IMR-90 (cell line): ENCODE data around the gene TMEM145. TPM values are rescaled to one million over a fixed set of nuclear protein-coding genes. Genes with fewer than 3 reads are reported as not detected.

Source experiments
- ATAC-seq: fragments of 200-7000 bp; cut with Tn5 transposase; 2 replicates; pipeline ENCODE4 v1.9.1; 2020; ENCODE audit warnings: low read depth, mild to moderate bottlenecking, moderate library complexity
- BruUV-seq: library from RNA; stranded (reverse); fragments of 400-500 nt; replicated peaks from 2 replicates; lab custom pipeline; 2021; lab: Mats Ljungman, UMichigan
- CTCF ChIA-PET: fragments of 300-600 bp; formaldehyde crosslinking; extraction: SDS; loops from one replicate; lab custom pipeline; 2021; ENCODE audit warnings: antibody characterized with exemption; lab: Yijun Ruan, JAX
- POLR2A ChIA-PET: fragments of 300-600 bp; sonication (Branson Sonifier 250); formaldehyde crosslinking; loops from one replicate; lab custom pipeline; 2022; ENCODE audit warnings: antibody characterized with exemption; ENCODE audit not compliant: unreplicated experiment; lab: Charles Lee
- DNase-seq: peaks from one replicate; pipeline ENCODE4 v3.0.0; 2013
- H2AFZ ChIP-seq: replicated peaks from 2 replicates; pipeline ENCODE3; 2013; ENCODE audit warnings: low read length, mild to moderate bottlenecking; ENCODE audit not compliant: poor library complexity
- H2AK5ac ChIP-seq: 2 replicates; pipeline ENCODE4 v1.6.1; 2013; ENCODE audit warnings: low read depth, low read length, inconsistent platforms
- H2AK9ac ChIP-seq: replicated peaks from 2 replicates; pipeline ENCODE3; 2013; ENCODE audit warnings: mild to moderate bottlenecking, low read depth, low read length, moderate library complexity; ENCODE audit not compliant: poor library complexity
- H2BK120ac ChIP-seq: 2 replicates; pipeline ENCODE4 v1.6.1; 2013; ENCODE audit warnings: low read depth, low read length, inconsistent platforms
- H2BK15ac ChIP-seq: 3 replicates; pipeline ENCODE4 v1.6.1; 2013; ENCODE audit warnings: low read depth, low read length, inconsistent platforms
- H2BK20ac ChIP-seq: 2 replicates; pipeline ENCODE4 v1.6.1; 2013; ENCODE audit warnings: low read depth, mild to moderate bottlenecking, inconsistent platforms, low read length, moderate library complexity
- H2BK5ac ChIP-seq: 2 replicates; pipeline ENCODE4 v1.6.1; 2013; ENCODE audit warnings: mild to moderate bottlenecking, low read depth, low read length, inconsistent platforms; ENCODE audit not compliant: poor library complexity, severe bottlenecking
- H3K14ac ChIP-seq: replicated peaks from 2 replicates; pipeline ENCODE4 v1.6.1; 2013; ENCODE audit warnings: low read depth, low read length, inconsistent platforms
- H3K18ac ChIP-seq: 2 replicates; pipeline ENCODE4 v1.6.1; 2013; ENCODE audit warnings: low read depth, low read length, control low read depth
- H3K23ac ChIP-seq: 2 replicates; pipeline ENCODE4 v1.6.1; 2013; ENCODE audit warnings: low read depth, low read length, inconsistent platforms
- H3K27ac ChIP-seq: 2 replicates; pipeline ENCODE4 v1.5.1; 2013; ENCODE audit warnings: mild to moderate bottlenecking, control low read depth, low read length; ENCODE audit not compliant: insufficient read depth
- H3K27me3 ChIP-seq: 2 replicates; pipeline ENCODE4 v1.6.1; 2013; ENCODE audit warnings: low read length; ENCODE audit not compliant: control insufficient read depth, insufficient read depth
- H3K36me3 ChIP-seq: 2 replicates; pipeline ENCODE4 v1.6.1; 2013; ENCODE audit warnings: low read length, mixed read lengths; ENCODE audit not compliant: control insufficient read depth, insufficient read depth
- H3K4ac ChIP-seq: 2 replicates; pipeline ENCODE4 v1.6.1; 2013; ENCODE audit warnings: low read depth, low read length, inconsistent platforms
- H3K4me1 ChIP-seq: 2 replicates; pipeline ENCODE4 v1.6.1; 2013; ENCODE audit warnings: low read length, mixed read lengths; ENCODE audit not compliant: control insufficient read depth, insufficient read depth
- H3K4me2 ChIP-seq: 2 replicates; pipeline ENCODE4 v1.6.1; 2013; ENCODE audit warnings: low read depth, mild to moderate bottlenecking, control low read depth, low read length, moderate library complexity
- H3K4me3 ChIP-seq: 2 replicates; pipeline ENCODE4 v1.5.1; 2013; ENCODE audit warnings: low read depth, mild to moderate bottlenecking, control low read depth, low read length, moderate library complexity; ENCODE audit not compliant: insufficient read depth
- H3K56ac ChIP-seq: 2 replicates; pipeline ENCODE4 v1.6.1; 2013; ENCODE audit warnings: low read length, inconsistent platforms; ENCODE audit not compliant: insufficient read depth; ENCODE audit errors: extremely low read depth
- H3K79me1 ChIP-seq, 2 experiments: 2 replicates each; pipeline ENCODE4 v1.6.1; 2013; ENCODE audit warnings: low read length in 2 of 2, inconsistent platforms in 1 of 2, low read depth in 1 of 2
- H3K9ac ChIP-seq: 2 replicates; pipeline ENCODE4 v1.6.1; 2013; ENCODE audit warnings: low read depth, low read length, control low read depth
- H3K9me1 ChIP-seq: 2 replicates; pipeline ENCODE4 v1.6.1; 2013; ENCODE audit warnings: low read length, inconsistent platforms; ENCODE audit not compliant: insufficient read depth
- H3K9me3 ChIP-seq: 2 replicates; pipeline ENCODE4 v1.6.1; 2013; ENCODE audit warnings: low read length; ENCODE audit not compliant: control insufficient read depth, insufficient read depth
- H4K20me1 ChIP-seq: 2 replicates; pipeline ENCODE4 v1.6.1; 2013; ENCODE audit warnings: low read length, inconsistent platforms; ENCODE audit not compliant: insufficient read depth
- H4K5ac ChIP-seq: 2 replicates; pipeline ENCODE4 v1.6.1; 2013; ENCODE audit warnings: mild to moderate bottlenecking, low read depth, low read length, control low read depth
- H4K8ac ChIP-seq, 2 experiments: 2 replicates each; pipeline ENCODE4 v1.6.1; 2013; ENCODE audit warnings: low read depth in 2 of 2, low read length in 2 of 2, control low read depth in 1 of 2, inconsistent platforms in 1 of 2
- H4K91ac ChIP-seq: 2 replicates; pipeline ENCODE4 v1.6.1; 2013; ENCODE audit warnings: low read depth, low read length, inconsistent platforms; ENCODE audit not compliant: insufficient read depth
- SMC3 ChIP-seq: fragments of 150-350 bp; IDR thresholded peaks from 2 replicates; pipeline ENCODE4 v1.6.1; 2016; ENCODE audit warnings: low read depth, mild to moderate bottlenecking, antibody characterized with exemption, low read length, moderate library complexity
- WGBS, 2 experiments: methylation state at CpG; one replicate each; pipeline versions ENCODE4 v1.1.5 to v1.1.7; 2013; ENCODE audit warnings: missing lambda C conversion rate in 2 of 2; ENCODE audit not compliant: insufficient read length in 1 of 2; ENCODE audit errors: extremely low coverage in 2 of 2; 5-methylcytosine and 5-hydroxymethylcytosine counted together
- dilution Hi-C: fragments of 300-500 bp; cut with HindIII; formaldehyde crosslinking; loops from one replicate; pipeline ENCODE4 v1.14.3; 2018; ENCODE audit warnings: low sequenced_read_pairs; ENCODE audit not compliant: unreplicated experiment
- in situ Hi-C: fragments of 300-500 bp; cut with MboI; formaldehyde crosslinking; loops from 3 replicates; pipeline ENCODE4 v1.14.3; 2019; ENCODE audit warnings: low sequenced_read_pairs, inconsistent platforms, mixed read lengths
- intact Hi-C: fragments of 100-400 bp; cut with micrococcal nuclease; formaldehyde crosslinking; loops from 2 replicates; pipeline ENCODE4 v1.10.0; 2022
- polyA plus RNA-seq, 3 experiments: library from polyadenylated mRNA; depleted of rRNA; stranded (reverse); fragments of >200 nt; gene quantifications; 2 replicates each; pipeline ENCODE4 v1.2.3, GENCODE V29; 2012; ENCODE audit warnings: low replicate concordance in 1 of 3
- total RNA-seq: library from RNA; depleted of rRNA; stranded (reverse); fragments of >200 nt; gene quantifications from 2 replicates; pipeline ENCODE4 v1.2.3, GENCODE V29; 2012

Gene TMEM145
- total and polyA plus RNA-seq, 2 of the 4 experiments (the other 2 are of a cell fraction), result under 0.01 to 0.41 TPM

DNA sequence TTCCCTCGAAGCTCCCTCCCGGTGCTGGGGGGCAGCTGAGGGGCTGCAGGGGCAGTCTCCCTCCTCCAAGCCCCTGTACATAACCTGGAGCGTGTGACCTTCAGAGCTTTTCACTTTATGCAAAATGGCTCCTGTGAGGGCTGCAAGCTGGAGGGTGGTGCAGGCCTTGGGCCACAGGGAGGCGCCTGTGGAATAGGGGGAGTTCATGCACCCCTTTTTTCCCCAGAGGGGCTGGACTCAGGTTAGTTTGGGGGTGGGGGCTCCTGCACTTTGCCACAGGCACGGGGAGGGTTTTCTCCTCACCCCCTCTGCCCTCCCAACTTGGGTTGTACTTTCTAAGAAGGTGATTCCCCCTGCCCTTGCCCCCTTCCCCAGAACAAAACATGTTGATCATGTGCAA lies 17.8 kb upstream of the TMEM145 start:
- no peak overlapping the region for H3K56ac ChIP-seq
- H3K4me3 ChIP-seq, result no peak overlapping the region
- no peaks in the 10 kb centered on the region for H3K9me3 ChIP-seq
- H3K79me1 ChIP-seq, result peaks cover 3 to 7% of the 10 kb centered on the region in 2 experiments; a peak in 3 of 4 replicates
- no peak overlapping the region for H3K27ac ChIP-seq
- TF ChIP-seq SMC3, result no peak
- H2BK5ac ChIP-seq, result no peak overlapping the region
- no peak overlapping the region for H3K23ac ChIP-seq
- peaks cover 53% of the 10 kb centered on the region for H3K36me3 ChIP-seq
- intact Hi-C loops (loop anchor here (5.0 kb wide), 1 partner anchor 163 kb away; the partner anchor contains the start of gene POU2F2), in situ Hi-C loops (no loop called here), dilution Hi-C loops (no loop called here)
- POLR2A ChIA-PET, result no interaction called here
- no CpG with 5 or more reads among the region's 5 CpGs for WGBS, 2 experiments
- no peak overlapping the region for H4K8ac ChIP-seq
- no peak overlapping the region for H3K4ac ChIP-seq
- H3K18ac ChIP-seq, result no peak overlapping the region
- H3K4me1 ChIP-seq, result no peaks in the 10 kb centered on the region
- ATAC-seq (no peak), DNase-seq (no peak)
- no peak overlapping the region for H4K91ac ChIP-seq
- H4K20me1 ChIP-seq, result peaks cover 10% of the 10 kb centered on the region
- H3K9ac ChIP-seq, result no peak overlapping the region
- H2AK5ac ChIP-seq, result no peak overlapping the region
- no peak overlapping the region for H3K14ac ChIP-seq
- peak overlapping the region; percentile 42 for H2AK9ac ChIP-seq
- 0 out of 2 replicates have a peak, but pooled peaks cover 3% of the 10 kb centered on the region for H3K9me1 ChIP-seq
- H2AFZ ChIP-seq, result no peak overlapping the region
- no peaks in the 10 kb centered on the region for H3K27me3 ChIP-seq
- H3K4me2 ChIP-seq, result no peak overlapping the region
- H2BK15ac ChIP-seq, result no peak overlapping the region
- no peak overlapping the region for H4K5ac ChIP-seq
- no peak overlapping the region for H2BK120ac ChIP-seq
- BruUV-seq, result no TSS peak
- no peak overlapping the region for H2BK20ac ChIP-seq
- CTCF ChIA-PET, result no interaction called here
